SK-N-SH (cell line): ENCODE results near the gene CCNC. TPM values are rescaled to one million over a fixed set of nuclear protein-coding genes. Genes with fewer than 3 reads are reported as not detected.

Experiments
- CTCF ChIA-PET: fragments of 300-600, 350-600 bp; formaldehyde crosslinking; extraction: SDS; loops from one replicate; lab custom pipeline; 2021; lab: Yijun Ruan, JAX
- POLR2A ChIA-PET: fragments of 350-600 bp; sonication (Branson Sonifier 250); formaldehyde crosslinking; extraction: SDS; loops from one replicate; lab custom pipeline; 2020; ENCODE audit warnings: antibody characterized with exemption, inconsistent platforms; lab: Yijun Ruan, JAX
- DNase-seq: peaks from one replicate; pipeline ENCODE4 v3.0.0; 2012
- H2AFZ ChIP-seq: fragments of 200-600 bp; sonication (generic); 2 replicates; pipeline ENCODE4 v1.8.1; 2016; ENCODE audit warnings: antibody characterized with exemption, mild to moderate bottlenecking, low read depth
- H3F3A ChIP-seq: fragments of 200-600 bp; sonication (generic); replicated peaks from 2 replicates; pipeline ENCODE3; 2016; ENCODE audit warnings: antibody characterized with exemption, mild to moderate bottlenecking; ENCODE audit not compliant: insufficient read depth
- H3K27ac ChIP-seq, 2 experiments: fragments of 200-500 bp in 1 of 2; fragments of 200-600 bp in 1 of 2; sonication (Bioruptor generic) in 1 of 2; sonication (generic), shearing (Covaris generic) in 1 of 2; 2 replicates each; pipeline versions ENCODE4 v1.5.1 to v1.6.1; 2014 to 2016; ENCODE audit warnings: low read depth in 2 of 2, inconsistent platforms in 1 of 2, low read length in 1 of 2, mild to moderate bottlenecking in 1 of 2, mixed read lengths in 1 of 2
- H3K27me3 ChIP-seq: fragments of 200-600 bp; sonication (generic), shearing (Covaris generic); 2 replicates; pipeline ENCODE4 v1.6.1; 2016; ENCODE audit warnings: mixed run types; ENCODE audit not compliant: insufficient read depth
- H3K36me3 ChIP-seq, 2 experiments: fragments of 200-500 bp in 1 of 2; fragments of 200-600 bp in 1 of 2; sonication (Bioruptor generic) in 1 of 2; sonication (generic) in 1 of 2; replicated peaks in 1 of 2; 2 replicates each; pipeline versions ENCODE3 to v1.5.1; 2014 to 2016; ENCODE audit warnings: low read length in 1 of 2, mild to moderate bottlenecking in 1 of 2; ENCODE audit not compliant: insufficient read depth in 2 of 2, control insufficient read depth in 1 of 2
- H3K4me1 ChIP-seq, 2 experiments: fragments of 200-500 bp in 1 of 2; fragments of 200-600 bp in 1 of 2; sonication (Bioruptor generic) in 1 of 2; sonication (generic), shearing (Covaris generic) in 1 of 2; 2 replicates each; pipeline versions ENCODE4 v1.5.1 to v1.6.1; 2014 to 2016; ENCODE audit warnings: low read depth in 1 of 2, low read length in 1 of 2, mixed run types in 1 of 2; ENCODE audit not compliant: insufficient read depth in 2 of 2, control insufficient read depth in 1 of 2
- H3K4me2 ChIP-seq: fragments of 200-600 bp; sonication (generic), shearing (Covaris generic); 2 replicates; pipeline ENCODE4 v1.6.1; 2017; ENCODE audit warnings: mixed run types
- H3K4me3 ChIP-seq, 2 experiments: fragments of 200-500 bp in 1 of 2; fragments of 200-600 bp in 1 of 2; sonication (Bioruptor generic) in 1 of 2; sonication (generic), shearing (Covaris generic) in 1 of 2; 2 replicates each; pipeline versions ENCODE4 v1.5.1 to v1.8.1; 2014 to 2016; ENCODE audit warnings: low read depth in 2 of 2, inconsistent platforms in 1 of 2, low read length in 1 of 2, mild to moderate bottlenecking in 1 of 2, mixed read lengths in 1 of 2, moderate library complexity in 1 of 2
- H3K79me2 ChIP-seq: fragments of 200-600 bp; sonication (generic); 2 replicates; pipeline ENCODE4 v1.8.1; 2017; ENCODE audit warnings: mild to moderate bottlenecking; ENCODE audit not compliant: insufficient read depth
- H3K9ac ChIP-seq: fragments of 200-600 bp; sonication (generic); 2 replicates; pipeline ENCODE4 v1.6.1; 2017; ENCODE audit warnings: mixed run types
- H3K9me2 ChIP-seq: fragments of 200-600 bp; sonication (generic); 2 replicates; pipeline ENCODE4 v1.6.1; 2017; ENCODE audit warnings: mixed run types
- H3K9me3 ChIP-seq: fragments of 200-600 bp; sonication (generic); 2 replicates; pipeline ENCODE4 v1.6.1; 2017; ENCODE audit warnings: mixed run types, mild to moderate bottlenecking, moderate library complexity
- H4K20me1 ChIP-seq: fragments of 200-600 bp; sonication (generic); 2 replicates; pipeline ENCODE4 v1.6.1; 2017; ENCODE audit warnings: mild to moderate bottlenecking, mixed run types; ENCODE audit not compliant: insufficient read depth
- CHD2 ChIP-seq: fragments of 150-350 bp; IDR thresholded peaks from 2 replicates; pipeline ENCODE4 v1.6.1; 2018; ENCODE audit warnings: low read length; ENCODE audit not compliant: partially characterized antibody
- ELF1 ChIP-seq: IDR thresholded peaks from 2 replicates; pipeline ENCODE4 v1.4.0; 2012
- FOXJ3 ChIP-seq: sonication (generic); formaldehyde crosslinking; IDR thresholded peaks from 2 replicates; pipeline ENCODE4 v1.5.1; 2020; ENCODE audit warnings: mild to moderate bottlenecking, missing genetic modification reagents
- FOXM1 ChIP-seq: IDR thresholded peaks from 2 replicates; pipeline ENCODE4 v1.4.0; 2012; ENCODE audit warnings: low read depth, mild to moderate bottlenecking
- MEF2A ChIP-seq: IDR thresholded peaks from 2 replicates; pipeline ENCODE4 v1.4.0; 2012; ENCODE audit warnings: low read depth, borderline replicate concordance
- MXI1 ChIP-seq: IDR thresholded peaks from 2 replicates; pipeline ENCODE4 v1.6.1; 2012; ENCODE audit warnings: mild to moderate bottlenecking, low read depth, low read length, improper control_type of control experiment
- NRF1 ChIP-seq: IDR thresholded peaks from 2 replicates; pipeline ENCODE4 v1.6.1; 2012; ENCODE audit warnings: low read depth, mild to moderate bottlenecking, low read length
- PBX3 ChIP-seq: IDR thresholded peaks from 2 replicates; pipeline ENCODE4; 2012
- RAD21 ChIP-seq: IDR thresholded peaks from 2 replicates; pipeline ENCODE4 v1.6.1; 2012; ENCODE audit warnings: mild to moderate bottlenecking, low read length
- REST ChIP-seq: IDR thresholded peaks from 2 replicates; pipeline ENCODE4 v1.6.1; 2012; ENCODE audit warnings: mild to moderate bottlenecking, low read depth, low read length, moderate library complexity
- RFX5 ChIP-seq: IDR thresholded peaks from 2 replicates; pipeline ENCODE4 v1.6.1; 2012; ENCODE audit warnings: mild to moderate bottlenecking, improper control_type of control experiment, low read length
- SIN3A ChIP-seq: IDR thresholded peaks from 2 replicates; pipeline ENCODE4 v1.6.1; 2012; ENCODE audit warnings: low read depth, mild to moderate bottlenecking, low read length, moderate library complexity, borderline replicate concordance
- YY1 ChIP-seq: IDR thresholded peaks from 2 replicates; pipeline ENCODE4 v1.4.0; 2012; ENCODE audit warnings: low read depth, mild to moderate bottlenecking
- WGBS: methylation state at CpG from one replicate; pipeline ENCODE4 v1.1.6; 2017; ENCODE audit warnings: low lambda C conversion rate; 5-methylcytosine and 5-hydroxymethylcytosine counted together
- polyA plus RNA-seq, 3 experiments: library from polyadenylated mRNA; depleted of rRNA; stranded (reverse); fragments of >200 nt; gene quantifications; 2 replicates each; pipeline ENCODE4 v1.2.3, GENCODE V29; 2012

Gene CCNC
- polyA plus RNA-seq, 1 of the 3 experiments (the other 2 are of a cell fraction) = 16.0 TPM

- Histone ChIP-seq H3K4me3 (no peak overlapping the region), H3F3A (peaks cover 22% of the 10 kb centered on the region), H3K36me3 (peaks cover 25 to 30% of the 10 kb centered on the region in 2 experiments), H3K4me1 (peaks cover 2 to 26% of the 10 kb centered on the region in 2 experiments; a peak in 2 of 4 replicates), H3K9me3 (no peaks in the 10 kb centered on the region), H3K9me2 (no peaks in the 10 kb centered on the region), H3K9ac (no peak overlapping the region), H3K27me3 (no peaks in the 10 kb centered on the region), H4K20me1 (peaks cover 53% of the 10 kb centered on the region), H3K79me2 (peaks cover 90% of the 10 kb centered on the region), H3K4me2 (no peak overlapping the region), H2AFZ (no peak overlapping the region), H3K27ac (no peak overlapping the region)
- no peak for DNase-seq
- 73% methylated on average over 4 of the region's 4 CpGs for WGBS
- ChIA-PET POLR2A (no interaction called here), CTCF (interaction anchor here (0.6 to 1.6 kb wide), 2 partner anchors 21 to 43 kb away, joined by 3 read pairs; no protein-coding TSS in a partner anchor)
- TF ChIP-seq FOXM1 (no peak), RAD21 (no peak), PBX3 (no peak), MXI1 (no peak), FOXJ3 (CRISPR knock-in tag) (no peak), REST (no peak), ELF1 (no peak), CHD2 (no peak), SIN3A (no peak), RFX5 (no peak), MEF2A (no peak)
Measured at GRCh38 chr6:99563056-99563723, 5.3 kb downstream of the CCNC start.

GRCh38 chr6:99560668-99561067, 7.8 kb downstream of the CCNC start:
- Histone ChIP-seq H3F3A (peaks cover 22% of the 10 kb centered on the region), H2AFZ (no peak overlapping the region), H3K79me2 (peaks cover 65% of the 10 kb centered on the region), H3K27me3 (no peaks in the 10 kb centered on the region), H3K9ac (no peak overlapping the region), H3K9me3 (no peaks in the 10 kb centered on the region), H3K4me3 (no peak overlapping the region), H3K4me1 (peaks cover 0 to 12% of the 10 kb centered on the region in 2 experiments; a peak in 2 of 4 replicates), H3K4me2 (no peak overlapping the region), H3K36me3 (peaks cover 40 to 49% of the 10 kb centered on the region in 2 experiments), H3K27ac (no peak overlapping the region), H4K20me1 (peaks cover 34% of the 10 kb centered on the region), H3K9me2 (no peaks in the 10 kb centered on the region)
- WGBS = 96% methylated on average over 4 of the region's 4 CpGs
- TF ChIP-seq YY1 (no peak), PBX3 (no peak), NRF1 (no peak)
- CTCF ChIA-PET = interaction anchor here (0.9 to 1.1 kb wide), 2 partner anchors 28 to 40 kb away, joined by 3 read pairs; no protein-coding TSS in a partner anchor
- POLR2A ChIA-PET = no interaction called here
- DNase-seq = no peak
